OCI-LY3 (cell line): ENCODE measurements around the gene CTNNA3.

Experiments
- CTCF ChIP-seq: fragments of 200-600, 300-600 bp; sonication (generic); IDR thresholded peaks from 2 replicates; pipeline ENCODE4 v1.5.1; 2014; ENCODE audit warnings: antibody characterized with exemption, low read length, low read depth
- EZH2phosphoT487 ChIP-seq: fragments of 200-600 bp; shearing (Covaris generic); IDR thresholded peaks from 2 replicates; pipeline ENCODE4 v1.6.1; 2018; ENCODE audit warnings: antibody characterized with exemption, mixed run types, low read depth

- TF ChIP-seq CTCF: no peak
- no peak for TF ChIP-seq EZH2phosphoT487
Observed at GRCh38 chr10:66353422-66353821, 1342.6 kb downstream of the CTNNA3 start.
